Stimulated activated CD8-positive, alpha-beta memory T cell treated with anti-CD3 and anti-CD28 coated beads, Interleukin-12 subunit alpha, Interleukin-12 subunit beta, amount 100 ng/mL, for 24 hours (primary cell): ENCODE measurements around the gene PDGFD.

Source experiments
- DNase-seq: peaks from one replicate; pipeline ENCODE4 v3.0.0-alpha.2; 2020; ENCODE audit errors: extremely low read depth

PDGFD gene

GRCh38 chr11:103887001-103887658 is 276.8 kb downstream of the PDGFD start:
- DNase-seq = no peak

GRCh38 chr11:103883856-103884255 is 280.1 kb downstream of the PDGFD start:
- no peak for DNase-seq

GRCh38 chr11:103883291-103883690 is 280.7 kb downstream of the PDGFD start:
- DNase-seq = no peak

GRCh38 chr11:103881584-103881983 is 282.4 kb downstream of the PDGFD start:
- no peak for DNase-seq

GRCh38 chr11:103880968-103881367 is 283.0 kb downstream of the PDGFD start:
- DNase-seq = no peak

- no peak for DNase-seq
These were observed 285.3 kb downstream of the PDGFD start for GRCh38 chr11:103878646-103879045.

- DNase-seq = no peak
These were observed 286.7 kb downstream of the PDGFD start for GRCh38 chr11:103877221-103877620.

- DNase-seq = no peak
These were observed 288.0 kb downstream of the PDGFD start for GRCh38 chr11:103875855-103876510.

- DNase-seq = no peak
These were observed 291.2 kb downstream of the PDGFD start for GRCh38 chr11:103872748-103873147.

- no peak for DNase-seq
These were observed 291.9 kb downstream of the PDGFD start for GRCh38 chr11:103871923-103872551.

- DNase-seq = no peak
These were observed 293.1 kb downstream of the PDGFD start for GRCh38 chr11:103870821-103871309.

GRCh38 chr11:103867481-103867880 is 296.5 kb downstream of the PDGFD start:
- no peak for DNase-seq

GRCh38 chr11:103863497-103863896 is 300.4 kb downstream of the PDGFD start:
- no peak for DNase-seq

- DNase-seq = no peak
These were observed 301.2 kb downstream of the PDGFD start for GRCh38 chr11:103862802-103863174.

- DNase-seq = no peak
These were observed 301.7 kb downstream of the PDGFD start for GRCh38 chr11:103862094-103862801.
